AG04450 (cell line): ENCODE measurements around the gene TMCC2. TPM values are rescaled to one million over a fixed set of nuclear protein-coding genes. Genes with fewer than 3 reads are reported as not detected.
"Not testable (repeated sequence)": the region's sequence is repeated elsewhere in the genome, so short reads cannot be mapped to it uniquely, and the experiment has no call there.

Experiments
- CTCF ChIA-PET: fragments of 300-600, 350-600 bp; formaldehyde crosslinking; extraction: SDS; loops from one replicate; lab custom pipeline; 2022; ENCODE audit warnings: antibody characterized with exemption, inconsistent platforms; lab: Charles Lee
- POLR2A ChIA-PET: fragments of 350-600 bp; formaldehyde crosslinking; extraction: SDS; loops from one replicate; lab custom pipeline; 2021; ENCODE audit warnings: antibody characterized with exemption, inconsistent platforms; lab: Yijun Ruan, JAX
- DNase-seq: peaks from one replicate; pipeline ENCODE4 v3.0.0-alpha.2; 2011; ENCODE audit warnings: low read depth, low spot score
- H3K27ac ChIP-seq: one replicate; pipeline ENCODE4 v1.5.1; 2012; ENCODE audit warnings: low read depth, low read length, control low read depth
- H3K27me3 ChIP-seq: one replicate; pipeline ENCODE4 v1.6.0; 2012; ENCODE audit warnings: low read length; ENCODE audit not compliant: control insufficient read depth, insufficient read depth
- H3K4me3 ChIP-seq: 2 replicates; pipeline ENCODE4 v1.5.1; 2011; ENCODE audit warnings: mild to moderate bottlenecking, low read depth, low read length, control low read depth
- H3K9me3 ChIP-seq: 2 replicates; pipeline ENCODE4 v1.5.1; 2012; ENCODE audit warnings: low read length; ENCODE audit not compliant: control insufficient read depth, insufficient read depth
- polyA plus RNA-seq: library from polyadenylated mRNA; depleted of rRNA; stranded (reverse); fragments of >200 nt; gene quantifications from 2 replicates; pipeline ENCODE4 v1.2.3, GENCODE V29; 2011
- TF ChIP-seq, protein P1 (sequence below): IDR thresholded peaks from 2 replicates; pipeline ENCODE4 v1.5.1; 2011; ENCODE audit warnings: low read depth, low read length, control low read depth, inconsistent platforms

TMCC2 gene
- polyA plus RNA-seq, 1 experiment = 2.3 TPM

DNA sequence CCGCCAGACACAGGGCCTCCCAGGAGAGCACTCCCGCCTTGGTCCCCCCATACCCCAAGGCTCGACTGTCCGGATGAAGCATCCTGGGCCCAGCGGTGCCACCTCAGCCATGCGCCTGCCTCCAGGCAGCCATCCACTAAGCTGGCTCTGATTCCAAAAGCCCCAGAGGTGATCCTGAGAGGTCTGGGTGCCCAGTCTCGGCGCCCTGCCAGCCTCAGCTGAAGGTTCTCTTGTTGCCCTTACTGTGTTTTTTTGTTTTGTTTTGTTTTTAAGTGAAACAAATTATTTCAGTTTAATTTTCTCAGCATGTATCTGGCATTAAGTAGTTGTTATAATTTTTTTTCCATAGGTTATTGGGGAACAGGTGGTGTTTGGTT lies 48.9 kb downstream of the TMCC2 start:
- Histone ChIP-seq H3K9me3 (no peaks in the 10 kb centered on the region; the same call in 1 of the 2 replicates), H3K27me3 (no peaks in the 10 kb centered on the region), H3K4me3 (no peak overlapping the region), H3K27ac (no peak overlapping the region)
- CTCF ChIA-PET = interaction anchor here (1.4 to 13.5 kb wide), 3 partner anchors 47 to 77 kb away, joined by 3 to 603 read pairs (median 5); partner anchors contain the start of gene NUAK2
- TF ChIP-seq, protein P1, sequence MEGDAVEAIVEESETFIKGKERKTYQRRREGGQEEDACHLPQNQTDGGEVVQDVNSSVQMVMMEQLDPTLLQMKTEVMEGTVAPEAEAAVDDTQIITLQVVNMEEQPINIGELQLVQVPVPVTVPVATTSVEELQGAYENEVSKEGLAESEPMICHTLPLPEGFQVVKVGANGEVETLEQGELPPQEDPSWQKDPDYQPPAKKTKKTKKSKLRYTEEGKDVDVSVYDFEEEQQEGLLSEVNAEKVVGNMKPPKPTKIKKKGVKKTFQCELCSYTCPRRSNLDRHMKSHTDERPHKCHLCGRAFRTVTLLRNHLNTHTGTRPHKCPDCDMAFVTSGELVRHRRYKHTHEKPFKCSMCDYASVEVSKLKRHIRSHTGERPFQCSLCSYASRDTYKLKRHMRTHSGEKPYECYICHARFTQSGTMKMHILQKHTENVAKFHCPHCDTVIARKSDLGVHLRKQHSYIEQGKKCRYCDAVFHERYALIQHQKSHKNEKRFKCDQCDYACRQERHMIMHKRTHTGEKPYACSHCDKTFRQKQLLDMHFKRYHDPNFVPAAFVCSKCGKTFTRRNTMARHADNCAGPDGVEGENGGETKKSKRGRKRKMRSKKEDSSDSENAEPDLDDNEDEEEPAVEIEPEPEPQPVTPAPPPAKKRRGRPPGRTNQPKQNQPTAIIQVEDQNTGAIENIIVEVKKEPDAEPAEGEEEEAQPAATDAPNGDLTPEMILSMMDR = no peak
- no peak for DNase-seq
- POLR2A ChIA-PET = no interaction called here

DNA sequence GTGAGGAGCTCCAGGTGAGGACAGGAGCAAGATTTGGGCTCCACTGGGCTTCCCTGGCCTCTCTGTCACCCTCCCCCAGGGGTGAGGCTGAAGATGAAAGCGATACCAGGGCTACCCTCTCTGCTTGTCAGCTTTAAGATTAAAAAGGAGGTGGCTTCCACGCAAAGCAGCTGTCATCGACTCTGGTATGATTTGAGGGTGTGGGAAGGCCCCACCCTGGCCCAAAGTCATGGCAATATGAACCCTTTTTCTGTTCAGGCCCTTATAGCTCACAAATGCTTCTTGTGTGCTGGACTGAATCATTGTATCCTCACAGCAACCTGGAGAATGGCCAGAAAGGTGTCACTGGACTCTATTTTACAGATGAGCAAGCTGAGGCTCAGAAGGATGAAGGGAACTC lies 52.2 kb downstream of the TMCC2 start:
- no peak for DNase-seq
- Histone ChIP-seq H3K4me3 (no peak overlapping the region), H3K9me3 (no peaks in the 10 kb centered on the region; the same call in 1 of the 2 replicates), H3K27ac (no peak overlapping the region), H3K27me3 (no peaks in the 10 kb centered on the region)
- TF ChIP-seq, protein P1 = no peak
- POLR2A ChIA-PET = no interaction called here
- CTCF ChIA-PET = interaction anchor here (0.8 to 13.5 kb wide), 4 partner anchors 9 to 74 kb away, joined by 4 to 603 read pairs (median 6); partner anchors contain the start of gene NUAK2

DNA sequence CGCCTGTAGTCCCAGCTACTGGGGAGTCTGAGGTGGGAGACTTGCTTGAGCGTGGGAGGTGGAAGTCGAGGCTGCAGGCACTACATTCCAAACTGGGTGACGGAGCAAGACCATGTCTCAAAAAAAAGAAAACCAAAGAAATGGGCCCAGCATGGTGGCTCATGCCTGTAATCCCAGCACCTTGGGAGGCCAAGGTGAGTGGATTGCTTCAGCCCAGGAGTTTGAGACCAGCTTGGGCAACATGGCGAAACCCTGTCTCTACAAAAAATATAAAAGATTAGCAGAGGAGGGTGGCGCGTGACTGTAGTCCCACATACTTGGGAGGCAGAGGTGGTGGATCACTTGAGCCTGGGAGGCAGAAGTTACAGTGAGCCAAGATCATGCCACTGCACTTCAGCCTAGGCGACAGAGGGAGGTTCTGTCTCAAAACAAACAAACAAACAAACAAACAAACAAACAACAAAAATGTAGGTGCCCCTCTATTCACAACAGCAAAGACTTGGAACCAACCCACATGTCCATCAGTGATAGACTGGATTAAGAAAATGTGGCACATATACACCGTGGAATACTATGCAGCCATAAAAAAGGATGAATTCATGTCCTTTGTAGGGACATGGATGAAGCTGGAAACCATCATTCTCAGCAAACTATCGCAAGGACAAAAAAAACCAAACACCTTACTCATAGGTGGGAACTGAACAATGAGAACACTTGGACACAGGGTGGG lies 53.1 kb downstream of the TMCC2 start:
- CTCF ChIA-PET = interaction anchor here (1.5 to 13.5 kb wide), 4 partner anchors 10 to 73 kb away, joined by 4 to 603 read pairs (median 6); partner anchors contain the start of gene NUAK2

DNA sequence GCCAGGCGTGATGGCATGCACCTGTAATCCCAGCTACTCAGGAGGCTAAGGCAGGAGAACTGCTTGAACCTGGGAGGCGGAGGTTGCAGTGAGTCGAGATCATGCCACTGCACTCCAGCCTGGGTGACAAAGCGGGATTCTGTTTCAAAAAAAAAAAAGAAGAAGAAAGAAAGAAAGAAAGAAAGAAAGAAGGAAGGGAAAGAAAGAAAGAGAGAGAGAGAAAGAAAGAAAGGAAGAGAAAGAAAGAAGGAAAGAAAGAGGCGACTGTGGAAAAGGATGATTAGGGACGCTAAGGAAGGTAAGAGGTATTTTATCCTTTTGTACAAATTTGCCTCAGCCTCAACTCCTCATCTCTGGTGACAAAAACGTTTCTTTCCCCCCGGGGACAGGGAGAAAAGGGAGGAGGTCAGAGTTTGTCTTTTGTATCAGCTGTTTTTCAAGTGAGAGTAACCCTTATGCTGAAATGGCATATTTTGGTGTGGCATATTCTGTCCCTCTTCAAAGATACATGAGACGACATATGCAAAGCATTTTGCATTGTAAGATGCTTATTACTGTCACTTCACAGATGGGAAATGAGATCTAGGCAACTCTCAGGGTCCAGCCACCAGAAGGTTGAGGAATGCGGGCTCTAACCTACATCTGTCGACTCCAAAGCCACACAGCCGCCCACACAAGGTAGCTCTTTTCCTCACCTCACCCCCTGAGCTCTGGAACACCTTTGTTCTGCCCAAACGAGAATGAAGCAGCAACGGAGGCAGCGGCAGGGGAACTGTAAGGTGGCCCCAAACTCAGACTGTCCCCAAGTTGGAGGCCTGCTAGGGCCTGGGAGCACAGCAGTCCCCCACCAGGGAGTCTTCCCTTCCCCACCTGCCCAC lies 55.8 kb downstream of the TMCC2 start:
- Histone ChIP-seq H3K27me3 (no peaks in the 10 kb centered on the region), H3K4me3 (no peak overlapping the region), H3K27ac (no peak overlapping the region), H3K9me3 (no peaks in the 10 kb centered on the region; the same call in 1 of the 2 replicates)
- TF ChIP-seq, protein P1 = no peak
- DNase-seq = no peak
- ChIA-PET POLR2A (interaction anchor here (1.4 to 2.0 kb wide), 2 partner anchors 30 to 31 kb away, joined by 7 to 15 read pairs; no protein-coding TSS in a partner anchor), CTCF (interaction anchor here (0.7 to 8.0 kb wide), 6 partner anchors 10 to 241 kb away, joined by 3 to 69 read pairs (median 6); partner anchors contain the start of gene NUAK2)

More for the DNA sequence above, 53.1 kb downstream of the TMCC2 start:
- DNase-seq, H3K27ac ChIP-seq, H3K27me3 ChIP-seq, H3K9me3 ChIP-seq, H3K4me3 ChIP-seq, POLR2A ChIA-PET: not testable (repeated sequence)
